ENCODE measurements around the gene KDM2A.
"Not testable (repeated sequence)": the region's sequence is repeated elsewhere in the genome, so short reads cannot be mapped to it uniquely, and the experiment has no call there.

The KDM2A gene

GRCh38 chr11:67256477-67257135 lies 137.5 kb downstream of the KDM2A start:
- no peaks in the 10 kb centered on the region for H3K9me3 ChIP-seq (ENCODE audit: control insufficient read depth, insufficient read depth, low read length)
- H3K4me1 ChIP-seq (ENCODE audit: control insufficient read depth, insufficient read depth, low read length) = no peaks in the 10 kb centered on the region
- no peak overlapping the region for H3K9ac ChIP-seq (ENCODE audit: low read depth, low read length)
- no peak overlapping the region for H3K4me3 ChIP-seq (ENCODE audit: low read depth, low read length)
- H3K36me3 ChIP-seq (ENCODE audit: control insufficient read depth, insufficient read depth, low read length) = peaks cover 49% of the 10 kb centered on the region
- no peaks in the 10 kb centered on the region for H3K27me3 ChIP-seq (ENCODE audit: control insufficient read depth, insufficient read depth, low read length)

- H3K9me3 ChIP-seq (ENCODE audit: control insufficient read depth, insufficient read depth, low read length) = no peaks in the 10 kb centered on the region
- peaks cover 7% of the 10 kb centered on the region for H3K4me1 ChIP-seq (ENCODE audit: control insufficient read depth, insufficient read depth, low read length)
- no peak overlapping the region for H3K9ac ChIP-seq (ENCODE audit: low read depth, low read length)
- peaks cover 12% of the 10 kb centered on the region for H3K36me3 ChIP-seq (ENCODE audit: control insufficient read depth, insufficient read depth, low read length)
- peaks cover 20% of the 10 kb centered on the region for H3K27me3 ChIP-seq (ENCODE audit: control insufficient read depth, insufficient read depth, low read length)
- H3K4me3 ChIP-seq (ENCODE audit: low read depth, low read length) = no peak overlapping the region
These were observed 141.3 kb downstream of the KDM2A start for GRCh38 chr11:67260406-67260805.

GRCh38 chr11:67260885-67261639 lies 142.0 kb downstream of the KDM2A start:
- Histone ChIP-seq H3K27me3 (ENCODE audit: control insufficient read depth, insufficient read depth, low read length) (peaks cover 26% of the 10 kb centered on the region), H3K4me3 (ENCODE audit: low read depth, low read length) (peak overlapping the region; percentile 72)
- H3K9ac ChIP-seq (ENCODE audit: low read depth, low read length); H3K4me1 ChIP-seq (ENCODE audit: control insufficient read depth, insufficient read depth, low read length); H3K9me3 ChIP-seq (ENCODE audit: control insufficient read depth, insufficient read depth, low read length); H3K36me3 ChIP-seq (ENCODE audit: control insufficient read depth, insufficient read depth, low read length): not testable (repeated sequence)

GRCh38 chr11:67261640-67261945 lies 142.5 kb downstream of the KDM2A start:
- Histone ChIP-seq H3K4me3 (ENCODE audit: low read depth, low read length) (peak overlapping the region; percentile 72), H3K9me3 (ENCODE audit: control insufficient read depth, insufficient read depth, low read length) (no peaks in the 10 kb centered on the region), H3K27me3 (ENCODE audit: control insufficient read depth, insufficient read depth, low read length) (peaks cover 26% of the 10 kb centered on the region), H3K9ac (ENCODE audit: low read depth, low read length) (no peak overlapping the region), H3K36me3 (ENCODE audit: control insufficient read depth, insufficient read depth, low read length) (peaks cover 4% of the 10 kb centered on the region), H3K4me1 (ENCODE audit: control insufficient read depth, insufficient read depth, low read length) (peaks cover 7% of the 10 kb centered on the region)

- Histone ChIP-seq H3K4me3 (ENCODE audit: low read depth, low read length) (peak overlapping the region; percentile 72), H3K27me3 (ENCODE audit: control insufficient read depth, insufficient read depth, low read length) (peaks cover 26% of the 10 kb centered on the region), H3K4me1 (ENCODE audit: control insufficient read depth, insufficient read depth, low read length) (peaks cover 7% of the 10 kb centered on the region), H3K36me3 (ENCODE audit: control insufficient read depth, insufficient read depth, low read length) (peaks cover 2% of the 10 kb centered on the region), H3K9me3 (ENCODE audit: control insufficient read depth, insufficient read depth, low read length) (no peaks in the 10 kb centered on the region), H3K9ac (ENCODE audit: low read depth, low read length) (no peak overlapping the region)
These were observed 143.1 kb downstream of the KDM2A start for GRCh38 chr11:67261946-67262681.

- Histone ChIP-seq H3K4me1 (ENCODE audit: control insufficient read depth, insufficient read depth, low read length) (peaks cover 7% of the 10 kb centered on the region), H3K27me3 (ENCODE audit: control insufficient read depth, insufficient read depth, low read length) (peaks cover 26% of the 10 kb centered on the region), H3K9ac (ENCODE audit: low read depth, low read length) (no peak overlapping the region), H3K4me3 (ENCODE audit: low read depth, low read length) (no peak overlapping the region), H3K9me3 (ENCODE audit: control insufficient read depth, insufficient read depth, low read length) (no peaks in the 10 kb centered on the region), H3K36me3 (ENCODE audit: control insufficient read depth, insufficient read depth, low read length) (no peaks in the 10 kb centered on the region)
These were observed 143.9 kb downstream of the KDM2A start for GRCh38 chr11:67262731-67263675.

GRCh38 chr11:67264260-67264659 lies 145.2 kb downstream of the KDM2A start:
- Histone ChIP-seq H3K4me3 (ENCODE audit: low read depth, low read length) (no peak overlapping the region), H3K4me1 (ENCODE audit: control insufficient read depth, insufficient read depth, low read length) (peaks cover 7% of the 10 kb centered on the region), H3K9ac (ENCODE audit: low read depth, low read length) (no peak overlapping the region), H3K9me3 (ENCODE audit: control insufficient read depth, insufficient read depth, low read length) (no peaks in the 10 kb centered on the region), H3K27me3 (ENCODE audit: control insufficient read depth, insufficient read depth, low read length) (peaks cover 26% of the 10 kb centered on the region), H3K36me3 (ENCODE audit: control insufficient read depth, insufficient read depth, low read length) (peaks cover under 1% of the 10 kb centered on the region)

- Histone ChIP-seq H3K9ac (ENCODE audit: low read depth, low read length) (no peak overlapping the region), H3K36me3 (ENCODE audit: control insufficient read depth, insufficient read depth, low read length) (peaks cover 4% of the 10 kb centered on the region), H3K4me3 (ENCODE audit: low read depth, low read length) (no peak overlapping the region), H3K4me1 (ENCODE audit: control insufficient read depth, insufficient read depth, low read length) (peaks cover 13% of the 10 kb centered on the region), H3K27me3 (ENCODE audit: control insufficient read depth, insufficient read depth, low read length) (peaks cover 26% of the 10 kb centered on the region), H3K9me3 (ENCODE audit: control insufficient read depth, insufficient read depth, low read length) (no peaks in the 10 kb centered on the region)
These were observed 146.0 kb downstream of the KDM2A start for GRCh38 chr11:67264877-67265632.

- Histone ChIP-seq H3K4me3 (ENCODE audit: low read depth, low read length) (no peak overlapping the region), H3K36me3 (ENCODE audit: control insufficient read depth, insufficient read depth, low read length) (peaks cover 4% of the 10 kb centered on the region), H3K9ac (ENCODE audit: low read depth, low read length) (no peak overlapping the region), H3K4me1 (ENCODE audit: control insufficient read depth, insufficient read depth, low read length) (peaks cover 17% of the 10 kb centered on the region), H3K9me3 (ENCODE audit: control insufficient read depth, insufficient read depth, low read length) (no peaks in the 10 kb centered on the region), H3K27me3 (ENCODE audit: control insufficient read depth, insufficient read depth, low read length) (peaks cover 26% of the 10 kb centered on the region)
These were observed 146.8 kb downstream of the KDM2A start for GRCh38 chr11:67265633-67266448.

GRCh38 chr11:67266449-67267187 lies 147.6 kb downstream of the KDM2A start, which contains the start of gene GRK2:
GRK2 (plus strand) TSS chr11:67266473; CDS start chr11:67266700, 227 bp downstream.
- Histone ChIP-seq H3K4me3 (ENCODE audit: low read depth, low read length) (peak within 1 kb of the TSS; percentile 75), H3K4me1 (ENCODE audit: control insufficient read depth, insufficient read depth, low read length) (peaks cover 23% of the 10 kb centered on the region), H3K9ac (ENCODE audit: low read depth, low read length) (peak within 1 kb of the TSS; percentile 70), H3K36me3 (ENCODE audit: control insufficient read depth, insufficient read depth, low read length) (peaks cover 4% of the 10 kb centered on the region), H3K27me3 (ENCODE audit: control insufficient read depth, insufficient read depth, low read length) (peaks cover 26% of the 10 kb centered on the region), H3K9me3 (ENCODE audit: control insufficient read depth, insufficient read depth, low read length) (no peaks in the 10 kb centered on the region)

All from iPS-15b (cell line).